ENCODE data around the gene KCNT1.
"Not testable (repeated sequence)": the region's sequence is repeated elsewhere in the genome, so short reads cannot be mapped to it uniquely, and the experiment has no call there.

KCNT1 gene

DNA sequence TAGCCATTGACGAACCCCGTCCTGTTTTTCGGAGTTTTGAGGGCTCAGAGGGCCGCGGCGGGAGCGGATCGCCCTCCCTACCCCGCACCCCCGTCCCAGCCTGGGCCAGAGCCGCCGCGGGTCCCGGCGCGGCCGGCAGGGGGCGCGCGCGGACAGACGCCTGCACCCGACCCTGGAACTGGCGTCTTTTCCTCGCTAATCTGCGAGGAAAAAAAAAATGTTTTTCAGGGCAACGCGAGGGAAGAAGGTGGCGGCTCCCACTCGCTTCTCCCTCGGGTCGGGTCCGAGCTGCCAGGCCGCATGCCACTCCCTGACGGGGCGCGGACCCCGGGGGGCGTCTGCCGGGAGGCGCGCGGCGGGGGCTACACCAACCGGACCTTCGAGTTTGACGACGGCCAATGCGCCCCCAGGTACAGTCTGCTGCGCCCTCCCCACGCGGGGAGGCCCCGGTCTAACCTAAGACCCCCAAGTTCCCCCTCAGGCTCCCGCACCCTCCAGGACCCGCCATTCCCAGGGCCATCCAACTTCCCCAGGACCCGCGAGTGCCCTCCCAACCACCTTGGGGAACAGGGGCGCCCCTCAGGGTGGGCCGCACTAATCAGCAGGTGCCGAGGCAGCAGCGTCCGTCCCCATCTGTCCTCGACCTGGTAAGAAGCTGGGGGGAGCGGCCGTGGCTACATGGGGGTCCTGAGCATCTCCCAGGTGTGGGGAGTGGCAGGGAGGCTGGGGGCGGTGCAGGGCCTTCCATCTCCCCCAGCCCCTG is at the start of gene KCNT1:
KCNT1 (plus strand) TSS at position 227 of the 763 bp plus-strand sequence; CDS start at position 301, 74 bp downstream.
- DNase-seq, result peak; percentile 31

DNA sequence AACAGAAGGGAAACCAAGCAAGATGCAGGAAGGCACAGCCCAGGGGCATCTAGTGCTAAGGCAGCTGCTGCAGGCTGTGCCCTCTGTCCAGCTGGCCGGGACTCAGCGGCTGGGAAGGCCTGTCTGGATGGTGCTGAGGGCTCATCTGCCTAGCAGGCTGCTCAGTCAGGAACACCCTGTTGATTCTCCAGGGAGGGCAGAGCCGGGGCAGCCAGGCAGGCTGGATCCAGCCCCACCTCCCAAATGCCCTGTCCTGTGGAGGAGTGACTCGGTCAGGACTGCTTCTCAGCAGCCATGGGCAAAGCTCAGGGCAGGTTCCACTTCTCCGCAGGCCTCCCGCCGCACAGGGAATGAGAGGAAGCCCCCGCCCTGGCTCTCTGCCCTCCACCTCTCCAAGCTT is 46.7 kb upstream of the KCNT1 start:
- DNase-seq, result no peak

DNA sequence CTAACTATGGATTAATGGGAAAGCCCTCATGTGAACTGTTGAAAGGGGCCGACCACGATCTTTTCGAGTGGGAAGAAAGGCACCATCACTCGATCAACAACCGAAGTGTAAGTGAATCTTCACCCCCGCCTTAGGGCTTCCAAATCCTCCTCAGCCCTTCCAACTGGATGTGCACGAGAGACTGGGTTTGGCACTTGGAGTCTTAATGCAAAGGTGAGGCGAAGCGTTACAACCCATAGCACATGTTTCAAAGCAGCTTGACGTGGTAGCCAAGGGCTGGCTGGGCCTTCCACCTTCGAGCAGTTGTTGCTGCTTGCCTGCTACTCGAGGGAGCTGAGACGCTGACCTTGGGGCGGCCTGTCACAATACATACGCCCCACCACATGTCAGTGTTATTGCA is 44.6 kb upstream of the KCNT1 start:
- no peak for DNase-seq

DNA sequence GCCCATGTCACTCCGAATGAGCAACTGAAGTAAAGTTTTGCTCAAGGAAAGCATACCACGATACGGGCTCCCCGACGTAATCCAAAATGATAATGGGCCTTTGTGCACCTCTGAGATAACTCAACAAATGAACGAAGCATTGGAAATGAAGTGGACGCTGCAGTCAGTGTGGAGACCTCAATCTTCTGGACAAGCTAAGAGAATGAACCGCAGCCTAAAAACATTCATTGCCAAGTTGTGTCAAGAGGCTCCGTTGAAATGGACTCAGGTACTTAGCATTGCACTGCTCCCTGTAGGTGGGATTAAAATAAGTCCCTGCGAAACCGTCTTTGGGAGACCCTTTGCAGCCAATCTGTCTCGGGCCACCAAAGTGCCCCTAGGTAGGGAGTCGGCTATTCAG is 42.7 kb upstream of the KCNT1 start:
- no peak for DNase-seq

DNA sequence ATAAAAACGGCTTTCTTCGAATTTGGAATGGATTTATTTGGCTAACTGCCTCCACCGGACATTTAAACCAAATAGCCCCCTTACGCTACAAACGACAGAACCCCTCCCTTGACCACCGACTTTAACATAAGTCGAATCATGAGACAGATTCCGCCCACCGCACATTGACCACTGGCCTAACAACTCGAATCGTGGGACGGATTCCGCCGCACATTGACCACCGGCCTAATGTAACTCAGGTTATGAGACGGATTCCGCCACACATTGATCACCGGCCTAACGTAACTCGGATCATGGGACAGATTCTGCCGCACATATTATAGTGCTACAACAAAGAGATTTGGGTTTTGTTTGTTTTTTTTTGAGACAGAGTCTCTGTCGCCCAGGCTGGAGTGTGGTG is 41.6 kb upstream of the KCNT1 start:
- no peak for DNase-seq

DNA sequence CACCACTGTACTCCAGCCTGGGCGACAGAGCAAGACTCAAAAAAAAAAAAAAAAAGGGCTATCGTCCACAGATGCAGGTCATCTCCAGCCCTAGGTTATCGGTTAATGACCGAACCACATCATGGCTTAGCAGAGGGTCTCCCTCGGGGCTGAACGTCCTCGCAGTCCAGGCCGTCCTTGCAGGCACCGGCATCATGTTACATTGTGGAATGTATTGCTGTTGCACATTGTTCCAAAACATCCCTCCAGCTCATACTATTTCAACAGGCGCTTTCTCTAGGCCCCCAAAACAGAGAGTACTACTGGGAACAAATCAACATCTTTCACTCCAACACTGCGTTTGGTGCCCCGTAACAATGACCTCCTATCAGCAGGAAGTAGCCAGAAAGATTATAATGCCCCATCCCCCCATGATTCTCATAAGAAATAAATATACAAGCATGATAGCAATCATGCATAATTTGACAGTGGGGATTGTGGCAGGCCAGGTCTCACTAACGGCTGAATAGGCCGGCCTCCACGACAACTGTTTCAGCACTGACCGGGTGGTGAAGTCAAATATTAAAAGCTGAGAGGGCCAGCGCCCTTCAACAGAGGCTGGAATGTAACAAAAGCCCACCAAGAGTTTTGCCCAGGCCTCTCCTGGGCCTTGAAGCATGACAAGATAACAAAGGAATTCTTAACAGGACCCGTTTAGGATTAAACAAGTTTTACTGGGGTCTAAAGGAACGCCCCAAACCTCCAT is 40.0 kb upstream of the KCNT1 start:
- DNase-seq, result no peak

DNA sequence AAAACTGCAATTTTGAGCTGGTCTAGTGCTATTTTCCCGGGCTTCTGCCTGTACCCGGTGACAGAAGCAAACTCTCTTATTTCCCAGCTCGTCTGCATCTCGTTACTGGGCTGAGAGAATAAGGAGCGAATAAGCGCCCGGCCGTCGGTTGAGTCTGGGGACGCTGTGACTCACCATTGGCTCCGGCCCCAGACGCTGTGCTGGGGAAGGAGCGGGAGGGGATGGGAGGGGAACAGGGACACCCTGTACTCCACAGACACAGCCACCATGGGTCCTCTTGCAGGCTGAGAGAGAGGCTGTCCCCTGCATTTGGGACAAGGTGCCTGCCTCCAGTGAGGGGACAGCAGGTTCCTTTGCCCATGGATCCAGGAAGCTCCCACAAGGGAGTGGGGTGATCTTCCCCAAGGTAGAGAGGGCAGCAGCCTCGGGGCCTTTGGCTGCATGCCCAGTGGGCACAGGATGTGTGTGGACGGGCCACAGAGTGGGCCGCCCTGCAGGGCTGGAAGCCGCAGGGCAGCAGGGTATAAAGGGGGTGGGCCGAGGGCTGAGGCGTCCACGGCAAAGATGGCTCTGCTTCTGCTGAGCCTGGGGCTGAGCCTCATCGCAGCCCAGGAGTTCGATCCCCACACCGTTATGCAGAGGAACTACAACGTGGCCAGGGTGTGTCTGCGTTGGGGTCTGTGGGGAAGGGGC is 39.1 kb upstream of the KCNT1 start, which contains the start of gene LCN9:
LCN9 (plus strand) TSS at position 552 of the 693 bp plus-strand sequence; CDS start at position 565, 13 bp downstream.
- DNase-seq, result no peak

DNA sequence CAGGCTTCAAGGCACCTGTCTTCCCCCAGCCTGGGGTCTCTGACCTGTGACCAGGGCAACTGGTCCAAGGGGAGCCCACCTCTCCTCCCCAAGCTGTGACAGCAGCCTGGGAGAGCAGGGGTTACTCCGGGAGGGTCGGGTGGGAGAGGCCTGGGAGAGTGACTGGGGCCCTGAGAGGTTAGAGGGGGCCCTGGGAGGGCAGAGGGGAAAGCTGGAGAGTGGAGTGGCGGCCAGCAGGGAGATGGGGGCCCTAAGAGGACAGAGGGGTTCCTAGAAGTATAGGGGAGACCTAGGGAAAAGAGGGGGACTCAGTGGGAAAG is 38.6 kb upstream of the KCNT1 start:
- DNase-seq, result no peak

DNA sequence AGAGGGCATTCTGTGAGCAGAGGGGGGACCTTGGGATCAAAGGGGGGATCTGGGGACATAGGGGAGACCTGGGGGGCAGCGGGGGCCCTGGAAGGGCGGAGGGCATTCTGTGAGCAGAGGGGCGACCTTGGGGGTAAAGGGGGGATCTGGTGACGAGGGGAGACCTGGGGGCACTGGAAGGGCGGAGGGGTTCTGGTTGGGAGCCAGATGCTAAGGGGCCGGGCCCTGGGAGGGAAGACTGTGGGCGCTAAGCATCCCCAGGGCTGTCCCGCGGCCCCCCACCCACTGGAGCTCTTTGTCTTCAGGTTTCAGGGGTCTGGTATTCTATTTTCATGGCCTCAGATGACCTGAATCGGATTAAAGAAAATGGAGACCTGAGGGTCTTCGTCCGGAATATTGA is 38.1 kb upstream of the KCNT1 start:
- DNase-seq, result no peak

DNA sequence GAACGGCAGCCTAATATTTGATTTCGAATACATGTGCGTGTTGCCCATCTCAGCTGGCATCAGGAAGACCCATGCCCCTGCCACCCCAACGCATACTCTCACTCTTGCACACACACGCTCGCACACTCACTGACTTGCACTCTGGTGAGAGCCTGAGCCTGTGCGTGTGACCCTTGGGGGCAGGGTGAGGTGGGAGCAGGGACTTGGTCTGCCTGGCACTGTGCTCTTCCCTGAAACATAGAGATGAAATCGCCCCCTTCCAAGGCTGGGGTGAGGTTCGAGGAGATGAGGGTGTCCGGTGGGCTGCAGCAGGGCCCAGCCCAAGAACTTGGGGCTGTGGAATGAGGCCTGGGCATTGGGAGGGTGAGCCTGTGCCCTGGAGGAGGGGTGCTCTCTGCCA is 37.7 kb upstream of the KCNT1 start:
- DNase-seq, result no peak

DNA sequence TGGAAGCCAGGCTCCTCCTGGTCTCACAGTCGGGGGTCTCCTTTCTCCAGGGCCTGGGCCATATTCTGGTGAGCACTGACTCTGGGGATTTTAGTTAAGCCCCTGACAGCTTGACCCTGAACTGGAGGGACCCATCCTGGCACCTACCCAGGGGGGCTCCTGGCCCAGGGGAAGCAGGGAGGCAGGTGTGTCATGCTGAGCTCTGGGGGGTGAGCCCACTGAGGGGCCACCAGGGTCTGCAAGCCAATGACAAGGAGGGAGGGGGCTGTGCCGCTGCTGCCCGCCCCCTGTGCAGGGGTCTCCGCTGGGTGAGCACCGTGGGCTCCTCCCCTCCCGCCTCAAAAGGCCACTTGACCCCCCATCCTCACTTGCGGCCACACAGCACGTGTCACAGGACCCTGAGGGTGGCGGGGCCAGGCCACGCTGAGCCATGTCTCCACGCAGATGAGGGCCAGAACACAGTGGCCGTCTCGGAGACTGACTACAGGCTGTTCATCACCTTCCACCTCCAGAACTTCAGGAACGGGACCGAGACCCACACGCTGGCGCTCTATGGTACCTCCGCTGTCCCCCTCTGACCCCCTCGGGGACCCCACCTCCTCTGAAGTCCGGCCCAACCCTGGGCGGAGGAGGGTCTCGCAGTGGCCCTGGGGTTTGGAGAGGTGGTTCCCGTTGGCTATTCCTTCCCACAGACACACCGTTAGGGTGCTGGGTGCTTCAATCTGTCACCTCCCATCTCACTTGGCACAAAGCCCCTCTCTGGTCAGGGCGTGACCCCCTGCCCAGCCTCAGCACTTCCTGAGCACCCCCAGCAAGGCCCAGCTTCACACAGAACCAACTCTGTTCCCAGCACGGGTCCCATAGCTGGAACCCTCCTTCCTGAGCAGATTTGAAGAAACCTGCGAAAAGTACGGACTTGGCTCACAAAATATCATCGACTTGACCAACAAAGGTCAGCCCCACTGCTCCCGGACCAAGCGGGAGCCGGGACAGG is 36.9 kb upstream of the KCNT1 start:
- DNase-seq, result no peak

DNA sequence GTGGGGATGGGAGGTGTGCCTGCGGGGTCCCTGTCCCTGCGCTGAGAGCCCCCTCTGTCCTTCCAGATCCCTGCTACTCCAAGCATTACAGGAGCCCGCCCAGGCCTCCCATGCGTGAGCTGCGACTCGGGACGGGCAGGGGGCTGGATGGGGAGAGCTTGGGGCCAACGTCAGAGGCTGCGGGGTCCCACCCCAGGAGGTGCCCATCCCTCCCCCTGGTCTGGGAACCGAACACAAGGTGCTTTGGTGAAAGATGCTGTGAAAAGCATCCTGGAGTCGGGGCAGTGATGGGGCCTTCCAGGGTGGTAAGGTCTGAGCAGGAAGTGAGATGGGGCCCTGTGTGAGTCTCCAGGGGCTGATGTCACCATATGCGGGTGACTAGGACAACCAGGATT is 36.2 kb upstream of the KCNT1 start:
- no peak for DNase-seq

DNA sequence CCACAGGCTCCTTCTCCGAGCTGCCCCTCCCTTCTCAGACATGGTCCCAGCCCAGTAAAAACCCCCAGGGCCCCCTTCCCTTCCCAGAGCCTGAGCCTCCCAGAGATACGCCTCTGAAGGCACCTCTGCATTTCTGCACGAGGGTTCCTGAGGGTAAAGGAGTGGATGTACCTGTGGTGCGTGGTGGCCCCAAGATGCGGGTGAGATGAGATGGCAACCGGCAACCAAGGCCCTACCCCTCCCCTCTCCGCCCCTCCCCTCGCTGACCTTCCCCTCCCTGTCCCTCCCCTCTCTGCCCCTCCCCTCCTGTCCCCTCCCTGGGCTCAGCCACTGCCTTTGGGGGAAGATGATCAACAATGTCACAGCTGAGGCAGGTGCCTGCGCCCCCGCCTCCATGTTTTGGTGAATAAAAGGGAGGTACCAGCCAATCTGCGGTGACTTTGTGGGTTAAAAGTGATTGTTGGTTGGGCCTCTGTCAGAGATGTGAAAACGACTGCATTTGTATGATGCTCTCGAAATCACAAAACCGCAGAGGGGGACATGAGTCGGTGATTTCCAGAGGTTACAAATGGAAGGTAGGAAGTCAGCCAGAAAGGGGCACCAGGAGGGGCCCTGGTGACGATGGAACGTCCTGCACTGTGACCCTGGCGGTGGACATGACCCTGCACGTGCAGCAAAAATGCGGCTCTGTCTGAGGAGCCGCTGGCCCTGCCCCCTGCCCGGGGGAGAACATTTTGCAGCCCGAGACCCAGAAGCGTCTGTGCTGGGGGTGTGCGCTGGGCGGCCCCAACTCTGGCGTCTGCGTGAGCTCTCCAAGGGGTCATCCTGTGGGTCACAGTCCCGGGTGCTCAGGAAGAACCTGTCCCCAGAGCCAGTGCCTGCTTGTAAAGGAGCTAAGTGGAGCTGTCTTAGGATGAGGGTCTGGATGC is 35.2 kb upstream of the KCNT1 start:
- no peak for DNase-seq

DNA sequence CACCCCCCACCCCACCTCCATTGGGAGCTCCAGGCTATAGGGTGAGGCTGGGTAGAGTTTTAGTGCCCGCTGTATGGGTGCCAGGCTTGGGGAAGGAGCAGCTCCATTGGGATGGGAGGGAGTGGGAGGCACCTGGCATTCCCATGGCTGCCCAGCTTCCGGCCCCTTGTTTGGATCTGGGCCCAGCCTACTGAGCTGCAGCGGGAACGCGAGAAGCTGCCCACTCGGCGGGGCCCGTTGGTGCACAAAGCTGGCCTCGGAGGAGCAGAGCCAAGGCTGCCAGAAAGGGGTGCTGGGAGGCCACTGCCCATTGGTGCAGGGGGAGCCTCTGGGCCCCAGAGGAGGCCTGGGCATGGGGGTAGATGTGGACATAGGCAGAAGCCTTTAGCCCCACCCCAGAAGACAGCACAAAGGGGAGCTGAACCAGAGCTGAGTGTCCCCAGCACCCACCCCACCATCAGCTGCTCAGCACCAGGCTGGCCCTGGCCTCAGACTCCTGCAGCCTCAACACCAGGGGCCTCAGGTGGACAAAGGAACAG is 34.5 kb upstream of the KCNT1 start:
- no peak for DNase-seq

DNA sequence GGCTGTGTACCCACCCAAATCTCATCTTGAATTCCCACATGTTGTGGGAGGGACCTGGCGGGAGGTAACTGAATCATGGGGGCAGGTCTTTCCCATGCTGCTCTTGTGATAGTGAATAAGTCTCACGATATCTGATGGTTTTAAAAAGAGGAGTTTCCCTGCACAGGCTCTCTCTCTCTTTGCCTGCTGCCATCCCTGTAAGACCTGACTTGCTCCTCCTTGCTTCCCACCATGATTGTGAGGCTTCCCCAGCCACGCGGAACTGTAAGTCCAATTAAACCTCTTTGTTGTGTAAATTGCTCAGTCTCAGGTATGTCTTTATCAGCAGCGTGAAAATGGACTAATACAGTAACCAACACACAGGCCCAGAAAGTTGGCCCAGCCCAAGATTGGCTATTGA is 33.0 kb upstream of the KCNT1 start:
- DNase-seq, result not testable (repeated sequence)

DNA sequence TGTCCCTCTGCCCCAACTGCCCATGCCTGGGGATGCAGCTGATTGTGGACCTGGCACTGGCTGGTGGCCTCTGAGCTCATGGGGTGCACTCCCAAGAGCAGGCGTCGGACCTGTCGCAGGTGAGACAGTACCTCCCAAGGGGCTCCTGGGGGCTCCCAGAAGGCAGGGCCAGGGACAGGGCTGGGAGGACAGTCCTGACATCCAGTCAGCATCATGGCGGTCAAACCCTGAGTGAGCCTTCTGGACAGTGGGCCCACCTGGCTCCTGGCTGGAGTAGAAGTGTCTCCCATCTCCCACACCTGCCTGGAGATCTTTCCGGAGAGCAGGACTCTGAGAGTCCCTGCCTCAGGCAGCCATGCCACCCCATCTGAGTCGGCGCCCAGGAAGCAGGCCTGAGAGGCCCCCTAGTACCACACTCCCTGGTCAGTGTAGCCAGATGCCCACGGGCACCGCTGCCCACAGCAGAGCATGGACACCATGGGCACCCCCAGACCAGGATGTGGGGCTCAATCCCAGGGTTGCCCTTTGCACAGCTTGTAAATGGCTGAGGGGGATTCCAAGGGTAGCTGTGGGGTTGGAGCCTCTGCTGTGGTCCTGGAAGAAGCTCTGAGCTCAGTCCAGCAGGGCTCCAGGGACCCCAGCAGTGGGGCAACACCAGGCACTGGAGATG is 32.2 kb upstream of the KCNT1 start:
- no peak for DNase-seq

DNA sequence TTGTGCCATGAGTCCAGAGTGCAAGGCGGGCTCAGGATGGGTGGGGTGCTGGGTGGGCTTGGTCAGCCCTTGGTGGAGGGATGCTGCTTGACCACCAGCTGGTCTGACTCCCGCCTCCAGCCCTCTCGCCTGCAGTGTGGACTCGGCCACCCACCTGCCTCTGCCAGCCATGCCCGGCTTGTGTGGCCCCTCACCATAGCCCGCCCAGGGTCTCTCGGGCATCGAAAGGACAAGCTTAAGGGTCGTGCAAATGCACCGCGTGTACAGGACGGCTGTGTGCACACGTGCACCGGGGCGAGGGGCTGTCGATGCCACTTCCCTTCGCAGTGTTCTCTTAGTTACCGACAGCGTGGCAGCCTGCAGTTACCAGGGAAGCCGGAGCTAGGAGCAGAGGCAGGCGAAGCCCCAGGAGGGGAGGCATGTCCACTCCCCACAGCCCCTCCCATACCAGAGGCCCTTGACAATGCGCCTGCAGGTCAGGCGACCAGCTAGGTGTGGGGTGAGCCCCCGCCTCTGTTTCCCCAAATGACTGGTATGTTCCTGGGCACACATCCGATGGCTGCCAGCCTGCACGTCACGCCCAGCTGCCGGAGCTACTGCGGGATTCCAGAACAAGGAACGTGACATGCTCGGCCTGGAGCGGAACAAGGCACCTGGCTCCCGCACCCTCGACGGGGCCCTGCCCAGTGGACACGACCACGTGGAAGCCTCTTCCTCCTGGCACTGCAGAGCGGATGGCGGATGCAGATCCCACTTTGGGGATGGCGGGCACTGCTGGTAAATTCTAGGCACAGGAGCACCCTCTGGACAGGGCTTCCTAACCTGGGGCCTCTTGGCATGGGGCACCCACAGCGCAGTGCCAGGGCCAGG is 31.0 kb upstream of the KCNT1 start:
- DNase-seq, result no peak

DNA sequence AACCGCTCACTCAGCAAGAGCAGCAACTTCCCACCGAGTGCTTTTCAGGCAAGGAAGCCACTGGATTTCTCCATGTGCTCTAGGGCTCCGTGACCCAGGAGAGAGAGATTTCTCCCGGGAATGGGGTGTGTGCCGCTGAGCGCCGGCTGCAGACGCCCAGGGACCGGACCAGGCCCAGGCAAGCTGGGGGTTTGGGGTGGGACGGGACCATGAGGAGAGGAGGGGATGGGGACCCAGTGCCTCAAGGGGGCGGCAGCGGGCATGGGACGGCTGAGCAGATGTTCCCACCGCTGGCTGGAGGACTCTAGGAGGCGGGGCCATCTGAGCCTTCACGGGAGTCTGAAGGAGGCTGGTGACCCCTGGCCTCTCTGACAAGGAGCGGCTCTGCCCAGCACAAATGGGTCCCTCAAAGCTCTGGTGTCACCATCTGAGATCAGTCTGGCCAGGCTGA is 30.4 kb upstream of the KCNT1 start:
- no peak for DNase-seq

DNA sequence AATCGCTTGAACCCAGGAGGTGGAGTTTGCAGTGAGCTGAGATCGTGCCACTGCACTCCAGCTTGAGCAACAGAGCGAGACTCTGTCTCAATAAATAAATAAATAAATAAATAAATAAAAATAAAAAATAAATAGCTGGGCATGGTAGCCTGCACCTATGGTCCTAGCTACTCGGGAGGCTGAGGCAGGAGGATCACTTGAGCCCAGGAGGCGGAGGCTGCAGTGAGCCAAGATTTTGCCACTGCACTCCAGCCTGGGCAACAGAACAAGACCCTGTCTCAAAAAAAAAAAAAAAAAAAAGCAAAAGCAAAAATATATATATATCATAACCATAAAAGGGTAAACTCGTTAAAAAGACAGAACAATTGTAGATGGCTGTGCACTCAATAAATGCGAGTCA is 29.2 kb upstream of the KCNT1 start:
- DNase-seq, result not testable (repeated sequence)

DNA sequence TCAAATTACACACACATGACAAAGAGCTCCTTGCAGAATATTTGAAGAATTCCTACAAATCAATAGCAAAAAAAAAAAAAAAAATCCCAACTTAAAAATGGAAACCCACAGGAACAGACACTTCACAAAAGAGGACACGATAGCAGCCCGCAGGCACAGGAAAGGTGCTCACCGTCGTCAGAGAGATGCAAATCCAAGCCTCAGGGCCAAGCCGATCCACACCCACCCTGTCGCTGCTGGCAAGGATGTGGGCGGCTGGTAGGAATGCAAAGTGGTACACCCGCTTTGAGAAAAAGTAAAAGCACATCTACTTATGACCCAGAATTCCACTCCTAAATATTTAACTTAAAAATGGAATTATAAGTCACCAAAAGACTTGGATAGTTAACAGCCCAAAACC is 28.0 kb upstream of the KCNT1 start:
- no peak for DNase-seq

All from NCI-H2227 treated with DMSO at 0.1 percent for 48 hours (cell line).